HTR-8/SVneo (cell line): Measurements from ENCODE around the gene BCL6B.
"Not testable (repeated sequence)": the region's sequence is repeated elsewhere in the genome, so short reads cannot be mapped to it uniquely, and the experiment has no call there.

Experiments
- DNase-seq: peaks from one replicate; pipeline ENCODE4 v3.0.0; 2011; ENCODE audit warnings: low spot score, mixed read lengths; ENCODE audit not compliant: insufficient read length
- FAIRE-seq: peaks from 2 replicates; lab custom pipeline; 2011; peaks lifted over from hg19 to GRCh38; lab: Jason Lieb, UNC

BCL6B gene

DNA sequence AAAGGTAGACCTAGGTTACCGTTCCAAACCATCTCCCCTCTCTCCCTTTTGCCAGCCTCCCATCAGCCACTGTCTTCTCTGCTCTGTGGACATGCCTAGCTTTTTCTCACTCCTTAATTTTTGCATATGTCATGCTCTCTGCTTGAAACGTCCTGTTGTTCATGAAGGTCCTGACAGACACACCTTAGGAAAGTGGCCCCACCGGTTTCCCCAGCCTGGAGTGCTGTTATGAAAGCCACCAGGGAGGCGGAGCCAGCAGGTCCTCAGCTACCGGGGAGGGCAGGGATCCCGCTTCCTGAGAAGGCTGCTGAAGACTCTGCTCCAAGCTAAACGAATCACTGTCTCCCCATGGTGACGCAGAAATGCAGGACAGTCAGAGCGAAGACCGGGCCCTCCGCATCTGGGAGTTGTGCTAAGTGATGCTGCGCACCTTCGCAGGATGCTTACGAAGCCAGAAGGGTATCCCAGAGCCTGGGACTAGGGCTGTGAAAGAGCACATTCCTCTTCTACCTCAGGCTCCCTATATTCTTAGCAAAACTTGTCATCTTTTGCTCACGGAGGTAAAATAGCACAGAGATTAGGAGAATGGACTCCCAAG lies 23.4 kb downstream of the BCL6B start:
- DNase-seq (no peak), FAIRE-seq (no peak)

DNA sequence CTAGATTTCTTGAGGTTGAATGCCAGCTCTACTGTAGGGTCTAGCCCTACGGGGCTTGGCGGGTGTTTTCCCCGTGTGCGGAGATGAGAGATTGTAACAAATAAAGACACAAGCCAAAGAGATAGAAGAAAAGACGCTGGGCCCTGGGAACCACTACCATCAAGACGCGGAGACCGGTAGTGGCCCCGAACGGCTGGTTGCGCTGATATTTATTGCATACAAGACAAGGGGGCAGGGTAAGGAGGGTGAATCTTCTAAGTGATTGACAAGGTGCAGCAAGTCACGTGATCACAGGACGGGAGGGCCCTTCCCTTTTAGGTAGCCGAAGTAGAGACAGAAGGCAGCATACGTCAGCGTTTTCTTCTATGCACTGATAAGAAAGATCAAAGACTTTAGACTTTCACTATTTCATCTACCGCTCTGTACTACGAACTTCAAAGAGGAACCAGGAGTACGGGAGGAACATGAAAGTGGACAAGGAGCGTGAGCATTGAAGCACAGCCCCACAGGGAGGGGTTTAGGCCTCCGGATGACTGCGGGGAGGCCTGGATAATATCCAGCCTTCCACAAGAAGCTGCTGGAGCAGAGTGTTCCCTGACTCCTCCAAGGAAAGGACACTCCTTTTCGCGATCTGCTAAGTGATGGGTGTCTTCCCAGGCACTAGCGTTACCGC lies 24.0 kb downstream of the BCL6B start:
- DNase-seq, FAIRE-seq: not testable (repeated sequence)

DNA sequence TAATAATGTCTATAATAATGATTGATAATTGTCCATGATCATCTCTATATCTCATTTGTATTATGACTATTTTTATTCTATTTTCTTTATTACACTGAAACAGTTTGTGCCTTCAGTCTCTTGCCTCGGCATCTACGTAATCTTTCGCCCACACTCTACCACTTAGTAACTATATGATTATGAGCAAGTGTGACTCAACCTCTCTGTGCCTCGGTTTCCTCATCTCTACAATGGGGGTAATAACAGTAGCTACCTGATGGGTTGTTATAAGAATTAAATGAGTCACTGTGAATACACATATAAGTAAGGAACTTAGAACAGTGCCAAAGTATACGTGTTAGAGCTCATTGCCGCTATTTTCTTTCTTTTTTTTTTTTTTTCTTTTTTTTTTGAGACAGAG lies 24.7 kb downstream of the BCL6B start:
- no peak for DNase-seq
- FAIRE-seq: no peak

DNA sequence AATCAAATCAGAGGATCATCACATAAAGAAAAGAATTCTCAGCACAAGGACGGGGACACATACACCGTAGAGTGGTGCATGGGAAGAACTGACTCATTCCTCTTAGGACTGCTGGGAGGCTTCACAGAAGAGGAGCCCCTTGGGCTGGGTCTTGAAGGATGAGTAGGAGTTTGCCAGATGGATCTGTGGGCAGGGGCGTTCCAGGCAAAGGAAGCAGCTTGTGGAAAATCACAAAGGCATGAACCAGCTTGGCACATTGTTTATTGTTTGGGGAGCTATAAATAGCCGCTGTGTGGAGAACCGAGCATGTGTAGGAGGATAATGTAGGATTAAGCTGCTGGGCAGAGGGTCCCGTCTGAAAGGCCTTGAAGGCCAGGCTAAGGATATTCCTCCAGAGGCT lies 26.1 kb downstream of the BCL6B start:
- no peak for FAIRE-seq
- DNase-seq: no peak

DNA sequence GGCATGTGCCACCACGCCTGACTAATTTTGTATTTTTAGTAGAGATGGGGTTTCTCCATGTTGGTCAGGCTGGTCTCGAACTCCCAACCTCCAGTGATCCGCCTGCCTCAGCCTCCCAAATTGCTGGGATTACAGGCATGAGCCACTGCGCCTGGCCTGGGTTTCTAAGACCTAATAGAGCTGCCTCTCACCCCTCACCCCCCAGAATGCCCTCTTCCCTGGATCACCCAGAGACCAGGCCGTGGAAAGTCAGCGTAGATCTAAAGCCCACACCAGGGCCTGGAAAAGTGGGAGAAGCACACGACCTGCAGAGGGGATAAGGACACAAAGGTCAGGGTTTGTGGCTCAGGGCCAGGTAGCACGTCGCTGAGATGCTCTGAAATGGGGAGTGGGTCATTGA lies 27.7 kb downstream of the BCL6B start:
- not testable (repeated sequence) for FAIRE-seq, DNase-seq

DNA sequence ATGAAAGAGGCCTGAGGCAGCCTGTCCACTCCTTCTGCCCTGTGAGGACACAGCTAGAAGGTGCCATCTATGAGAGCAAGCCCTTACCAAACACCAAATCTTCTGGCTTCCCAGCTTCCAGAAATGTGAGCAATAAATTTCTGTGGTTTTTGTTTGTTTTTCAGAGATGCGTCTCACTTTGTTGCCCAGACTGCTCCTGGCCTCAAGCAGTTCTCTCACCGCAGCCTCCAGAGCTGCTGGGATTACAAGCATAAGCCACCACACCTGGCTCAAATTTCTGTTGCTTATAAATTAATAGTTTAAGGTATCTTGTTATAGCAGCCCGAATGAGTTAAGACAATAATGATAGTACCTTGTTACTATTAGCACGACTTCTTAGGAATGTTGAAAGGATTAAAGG lies 33.5 kb downstream of the BCL6B start:
- FAIRE-seq (no peak), DNase-seq (no peak)

DNA sequence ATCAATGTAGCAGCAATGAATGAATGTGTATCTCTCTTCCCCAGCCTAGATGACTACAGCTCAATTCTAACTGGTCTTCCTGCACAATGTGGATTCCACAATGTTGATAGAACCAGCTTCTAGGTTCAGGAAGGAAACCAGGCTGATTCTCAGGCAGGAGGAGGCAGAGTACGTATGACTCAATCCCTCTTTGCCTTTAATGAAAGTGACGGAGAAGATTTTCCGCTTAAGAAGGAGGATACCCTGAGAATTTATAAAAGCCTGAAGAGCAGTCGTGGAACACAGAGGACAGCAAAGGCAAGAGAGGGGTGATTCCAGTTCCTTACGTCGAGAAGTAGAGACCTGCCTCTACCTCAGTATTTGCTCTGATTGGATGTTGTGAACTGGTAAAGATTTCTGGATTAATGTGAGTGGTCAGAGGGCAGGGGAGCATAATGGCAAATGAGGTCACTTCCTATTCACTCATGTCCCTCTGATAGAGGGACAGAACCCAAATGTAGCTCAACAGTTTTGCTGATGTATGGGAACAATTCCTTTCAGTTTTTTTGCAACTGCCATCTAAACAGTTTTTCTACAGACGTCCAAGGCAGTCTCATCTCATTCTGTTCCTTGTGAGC lies 36.1 kb downstream of the BCL6B start:
- FAIRE-seq (no peak), DNase-seq (no peak)

DNA sequence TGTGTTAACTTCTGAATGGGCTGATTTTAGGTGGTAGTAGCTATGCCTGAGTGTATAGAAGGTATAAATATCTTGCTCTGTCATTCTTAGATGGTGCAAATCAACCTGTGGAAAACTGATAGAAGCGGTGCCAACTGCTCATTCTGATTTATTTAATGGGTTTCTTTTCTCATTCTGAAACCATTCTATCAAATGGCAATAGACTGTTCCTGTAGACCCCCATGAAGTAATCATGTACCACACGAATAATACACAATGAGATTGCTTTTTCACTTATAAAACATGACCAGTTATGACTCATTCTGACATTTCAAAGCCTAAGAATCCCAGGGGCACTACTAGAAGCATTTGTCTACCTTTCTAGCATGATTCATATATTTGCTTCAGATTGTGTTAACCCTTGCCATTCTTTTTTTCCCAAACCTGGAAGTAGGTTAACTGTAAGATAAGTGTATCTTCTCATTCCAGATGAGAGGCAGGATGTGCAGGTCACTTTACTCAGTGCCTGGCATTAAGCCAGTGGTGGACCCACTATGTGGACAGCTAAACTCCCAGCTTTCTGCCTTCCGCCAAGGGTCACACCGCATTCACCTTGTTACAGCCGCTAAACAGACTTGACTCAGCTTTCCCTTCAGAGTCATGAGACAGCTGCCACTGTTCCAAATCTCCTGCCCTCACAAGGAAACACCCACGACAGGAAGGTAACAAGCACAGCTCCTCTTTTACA lies 37.5 kb downstream of the BCL6B start:
- FAIRE-seq (peak; percentile 70), DNase-seq (peak; percentile 73)

DNA sequence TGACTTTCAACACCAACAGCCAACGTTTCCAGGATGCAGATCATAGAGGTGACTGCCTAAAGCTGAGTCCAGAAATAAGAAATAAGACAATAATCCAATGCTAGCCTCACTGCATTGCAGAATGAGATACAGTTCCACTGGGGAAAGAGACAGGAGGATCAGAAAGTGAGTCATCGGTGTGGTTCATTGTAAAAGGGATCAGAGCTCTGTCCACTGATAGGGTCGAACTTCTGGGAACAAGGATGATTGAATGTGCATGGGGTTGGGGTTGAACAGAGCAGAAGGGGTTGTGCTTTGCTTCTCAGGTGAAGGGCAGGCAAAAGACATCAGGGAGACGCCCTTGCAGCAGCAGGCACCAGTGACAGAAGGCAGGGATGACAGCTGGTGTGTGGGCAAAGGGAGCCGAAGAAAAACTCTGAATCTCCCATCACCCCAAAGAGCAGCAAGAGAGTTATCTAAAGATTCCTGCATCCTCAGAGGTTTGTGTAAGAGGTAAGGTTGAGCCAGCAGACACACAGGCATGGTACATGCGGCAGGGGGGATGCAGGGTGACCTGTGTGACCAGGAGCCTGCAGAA lies 40.8 kb downstream of the BCL6B start:
- no peak for DNase-seq
- no peak for FAIRE-seq

DNA sequence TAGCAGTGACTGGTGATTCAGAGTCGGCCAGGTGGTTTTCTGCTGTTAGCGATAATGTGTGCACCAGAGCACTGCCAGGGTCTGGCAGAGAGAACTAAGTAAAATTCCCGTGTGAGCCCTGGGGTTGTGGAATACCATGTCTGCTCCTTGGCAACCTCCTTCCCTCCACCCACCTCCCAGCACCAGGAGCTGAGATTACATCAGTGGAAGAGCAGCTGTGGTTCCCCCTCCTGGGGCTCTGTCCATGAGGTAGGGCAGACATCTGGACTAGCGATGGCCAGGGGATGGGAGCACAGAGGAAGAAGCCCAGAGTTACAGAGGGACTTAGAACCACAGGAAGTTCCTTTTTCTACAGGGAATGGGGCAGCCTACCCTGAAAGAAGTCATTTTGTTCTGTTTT lies 41.4 kb downstream of the BCL6B start:
- DNase-seq (no peak), FAIRE-seq (no peak)

DNA sequence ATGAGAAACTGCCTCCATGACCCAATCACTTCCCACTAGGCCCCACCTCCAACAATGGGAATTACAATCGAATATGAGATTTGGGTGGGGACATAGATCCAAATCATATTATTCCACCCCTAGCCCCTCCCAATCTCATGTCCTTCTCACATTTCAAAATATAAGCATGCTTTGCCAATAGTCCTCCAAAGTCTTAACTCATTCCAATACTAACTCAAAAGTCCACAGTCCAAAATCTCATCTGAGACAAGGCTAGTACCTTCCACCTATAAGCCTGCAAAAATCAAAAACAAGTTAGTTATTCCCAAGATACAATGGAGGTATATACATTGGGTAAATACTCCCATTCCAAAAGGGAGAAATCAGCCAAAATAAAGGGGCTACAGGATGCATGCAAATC lies 44.3 kb downstream of the BCL6B start:
- DNase-seq (no peak), FAIRE-seq (no peak)

DNA sequence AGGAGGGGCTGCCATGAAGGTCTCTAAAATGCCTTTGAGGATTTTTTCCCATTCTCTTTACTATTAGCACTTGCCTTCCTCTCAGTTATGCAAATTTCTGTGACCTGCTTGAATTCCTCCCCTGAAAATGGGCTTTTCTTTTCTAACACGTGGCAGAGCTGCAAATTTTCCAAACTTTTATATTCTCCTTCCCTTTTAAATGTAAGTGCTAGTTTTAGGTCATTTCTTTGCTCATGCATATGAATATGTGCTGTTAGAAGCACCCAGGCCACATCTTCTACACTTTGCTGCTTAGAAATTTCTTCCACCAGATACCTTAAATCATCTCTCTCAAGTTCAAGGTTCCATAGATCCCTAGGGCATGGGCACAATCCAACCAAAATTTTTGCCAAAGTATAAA lies 45.4 kb downstream of the BCL6B start:
- DNase-seq: no peak
- no peak for FAIRE-seq

DNA sequence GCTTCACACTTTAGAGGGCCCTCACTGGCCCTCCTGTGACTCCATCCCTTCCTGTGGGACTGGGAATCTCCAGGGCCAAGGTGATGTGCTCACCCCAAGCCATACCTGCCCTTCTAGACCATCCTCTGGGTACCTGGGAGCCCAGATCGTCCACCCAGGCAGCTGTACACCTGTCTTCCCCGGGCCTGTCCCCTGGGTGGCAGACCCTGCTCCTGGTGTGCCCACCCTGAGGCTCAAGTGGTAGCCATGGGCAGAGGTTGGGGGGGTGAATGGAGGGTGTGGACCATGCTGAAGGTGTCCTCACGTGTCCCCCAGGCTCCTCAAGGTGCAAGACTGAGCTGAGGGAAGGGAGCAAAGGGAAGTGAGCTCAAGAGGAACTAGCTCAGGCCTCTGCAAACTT lies 47.9 kb downstream of the BCL6B start:
- DNase-seq (no peak), FAIRE-seq (no peak)

DNA sequence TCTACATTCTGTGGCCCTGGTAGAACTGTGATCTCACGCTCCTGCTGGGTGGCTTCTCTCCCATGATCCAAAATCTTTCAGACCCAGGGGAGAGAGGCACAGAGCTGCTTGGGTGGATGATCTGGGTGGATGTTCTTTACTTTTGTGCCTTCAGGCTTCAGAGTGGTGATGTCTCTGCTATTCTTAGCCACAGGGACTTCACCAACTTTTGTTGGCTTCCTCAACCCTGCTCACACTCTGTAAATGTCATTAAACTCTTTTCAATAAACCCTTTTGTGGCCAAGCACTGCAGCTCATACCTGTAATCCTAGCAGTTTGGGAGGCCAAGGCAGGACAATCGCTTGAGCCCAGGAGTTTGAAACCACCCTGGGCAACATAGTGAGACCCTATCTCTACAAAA lies 49.6 kb downstream of the BCL6B start:
- DNase-seq (no peak), FAIRE-seq (no peak)

DNA sequence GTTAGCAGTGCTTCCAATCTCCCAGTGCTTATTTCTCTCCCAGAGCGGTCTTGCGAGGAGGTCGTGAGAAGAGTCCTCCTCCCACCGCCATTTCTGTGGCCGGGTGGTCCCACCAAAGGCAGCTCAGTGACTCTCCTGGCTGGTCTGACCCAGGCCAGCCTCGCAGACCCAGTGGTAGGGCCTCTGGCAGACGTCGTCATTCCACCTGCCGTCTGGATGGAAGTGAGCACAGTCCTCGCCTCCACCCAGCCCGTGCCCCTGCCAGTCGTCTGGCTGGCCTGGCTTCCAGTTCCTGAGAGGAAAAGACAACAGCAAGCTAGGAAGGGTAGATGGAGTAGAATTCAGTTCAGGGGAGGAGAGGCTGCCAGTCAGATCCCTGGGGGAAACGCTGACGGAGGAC lies 52.1 kb downstream of the BCL6B start:
- DNase-seq (no peak), FAIRE-seq (no peak)

DNA sequence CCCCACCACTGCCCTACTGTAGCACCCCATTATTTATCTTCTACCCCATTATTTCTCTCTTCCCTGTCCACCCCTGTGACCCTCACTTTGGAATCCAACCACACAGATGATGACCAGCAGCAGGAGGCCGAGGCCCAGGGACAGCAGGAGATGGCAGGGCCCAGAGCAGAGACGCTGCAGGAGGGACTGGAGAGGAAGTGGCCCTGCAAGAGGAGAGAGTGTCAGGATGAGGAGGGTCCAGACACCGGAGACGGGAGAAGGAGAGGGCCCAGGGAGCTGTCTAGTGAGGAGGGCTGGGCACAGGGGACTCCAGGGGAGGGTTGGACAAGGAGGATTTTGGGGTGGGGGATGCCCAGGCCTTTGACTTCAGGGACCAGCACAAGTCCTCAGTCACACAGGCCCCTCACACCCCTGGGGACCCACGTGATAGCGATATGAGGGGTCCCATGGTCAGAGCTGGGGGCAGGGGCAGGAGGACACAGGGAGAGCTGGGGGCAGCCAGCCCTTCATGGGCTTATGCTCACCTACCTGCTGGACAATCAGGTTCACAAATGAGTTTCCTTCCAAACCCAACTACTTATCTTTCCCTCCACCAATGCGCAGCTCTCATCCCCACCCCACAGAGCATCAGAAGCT lies 55.2 kb downstream of the BCL6B start:
- FAIRE-seq (no peak), DNase-seq (no peak)

DNA sequence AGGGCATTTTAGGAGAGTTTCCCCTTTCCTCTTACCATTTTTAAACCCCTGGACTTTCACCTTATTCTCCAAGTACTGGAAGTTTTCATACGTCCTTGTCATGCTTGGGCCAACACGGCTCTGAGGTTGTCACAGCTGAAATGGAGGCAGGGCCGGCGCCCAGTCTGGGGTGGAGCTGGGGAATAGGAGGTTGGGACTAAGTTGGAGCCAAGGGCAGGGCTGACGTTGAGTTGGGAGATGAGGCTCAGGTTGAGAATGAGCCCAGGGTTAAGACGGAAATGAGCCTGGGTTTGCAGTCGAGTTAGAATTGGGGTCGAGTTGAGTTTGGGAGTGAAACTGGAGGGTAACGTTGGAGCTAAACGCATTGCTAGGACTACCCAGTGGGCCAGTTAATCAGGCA lies 55.9 kb downstream of the BCL6B start:
- no peak for FAIRE-seq

More for the DNA sequence above, 55.9 kb downstream of the BCL6B start:
- DNase-seq: no peak
